GDM1 (cell line): ENCODE results near the gene TRPT1.
"Not testable (repeated sequence)": the region's sequence is repeated elsewhere in the genome, so short reads cannot be mapped to it uniquely, and the experiment has no call there.

Experiments used
- DNase-seq: peaks from one replicate; lab custom pipeline; 2025; lab: John Stamatoyannopoulos, UW

The TRPT1 gene

GRCh38 chr11:64258946-64259532 is 33.1 kb upstream of the TRPT1 start:
- no peak for DNase-seq

GRCh38 chr11:64258356-64258755 is 32.4 kb upstream of the TRPT1 start:
- DNase-seq = no peak

- no peak for DNase-seq
These were observed 30.3 kb upstream of the TRPT1 start for GRCh38 chr11:64256300-64256699.

GRCh38 chr11:64255135-64256128 is 29.4 kb upstream of the TRPT1 start:
- DNase-seq = no peak

GRCh38 chr11:64254326-64254725 is 28.3 kb upstream of the TRPT1 start:
- no peak for DNase-seq

- DNase-seq = no peak
These were observed 27.5 kb upstream of the TRPT1 start for GRCh38 chr11:64253481-64253880.

GRCh38 chr11:64253043-64253442 is 27.1 kb upstream of the TRPT1 start:
- no peak for DNase-seq

- DNase-seq = no peak
These were observed 26.3 kb upstream of the TRPT1 start for GRCh38 chr11:64252003-64252872.

GRCh38 chr11:64251753-64252002 is 25.7 kb upstream of the TRPT1 start:
- DNase-seq = no peak

- no peak for DNase-seq
These were observed 25.2 kb upstream of the TRPT1 start, which contains the start of gene PLCB3 for GRCh38 chr11:64251016-64251752. TSS of gene PLCB3 (plus strand) at chr11:64251530. CDS start at chr11:64251650, 120 bp downstream.

- no peak for DNase-seq
These were observed 24.5 kb upstream of the TRPT1 start for GRCh38 chr11:64250415-64251015.

GRCh38 chr11:64249563-64250414 is 23.8 kb upstream of the TRPT1 start:
- no peak for DNase-seq

GRCh38 chr11:64249038-64249437 is 23.1 kb upstream of the TRPT1 start:
- DNase-seq = no peak

GRCh38 chr11:64248578-64248977 is 22.6 kb upstream of the TRPT1 start:
- DNase-seq = no peak

GRCh38 chr11:64247729-64248531 is 21.9 kb upstream of the TRPT1 start:
- no peak for DNase-seq

GRCh38 chr11:64246871-64247728 is 21.1 kb upstream of the TRPT1 start, which contains the start of gene PPP1R14B:
TSS of gene PPP1R14B (minus strand) at chr11:64246943. CDS start at chr11:64246673, 270 bp downstream.
- peak; percentile 69 for DNase-seq

GRCh38 chr11:64246621-64246870 is 20.6 kb upstream of the TRPT1 start:
- not testable (repeated sequence) for DNase-seq

- DNase-seq = no peak
These were observed 20.0 kb upstream of the TRPT1 start for GRCh38 chr11:64245797-64246620.
